GM12892 (cell line): Measurements from ENCODE around the gene TRMT2B.

Source experiments
- POLR2A ChIP-seq: IDR thresholded peaks from 2 replicates; pipeline ENCODE4 v1.6.1; 2011; ENCODE audit warnings: low read depth, low read length, control low read depth
- POLR2AphosphoS5 ChIP-seq: IDR thresholded peaks from 2 replicates; pipeline ENCODE4 v1.6.1; 2011; ENCODE audit warnings: low read depth, low read length, control low read depth

DNA sequence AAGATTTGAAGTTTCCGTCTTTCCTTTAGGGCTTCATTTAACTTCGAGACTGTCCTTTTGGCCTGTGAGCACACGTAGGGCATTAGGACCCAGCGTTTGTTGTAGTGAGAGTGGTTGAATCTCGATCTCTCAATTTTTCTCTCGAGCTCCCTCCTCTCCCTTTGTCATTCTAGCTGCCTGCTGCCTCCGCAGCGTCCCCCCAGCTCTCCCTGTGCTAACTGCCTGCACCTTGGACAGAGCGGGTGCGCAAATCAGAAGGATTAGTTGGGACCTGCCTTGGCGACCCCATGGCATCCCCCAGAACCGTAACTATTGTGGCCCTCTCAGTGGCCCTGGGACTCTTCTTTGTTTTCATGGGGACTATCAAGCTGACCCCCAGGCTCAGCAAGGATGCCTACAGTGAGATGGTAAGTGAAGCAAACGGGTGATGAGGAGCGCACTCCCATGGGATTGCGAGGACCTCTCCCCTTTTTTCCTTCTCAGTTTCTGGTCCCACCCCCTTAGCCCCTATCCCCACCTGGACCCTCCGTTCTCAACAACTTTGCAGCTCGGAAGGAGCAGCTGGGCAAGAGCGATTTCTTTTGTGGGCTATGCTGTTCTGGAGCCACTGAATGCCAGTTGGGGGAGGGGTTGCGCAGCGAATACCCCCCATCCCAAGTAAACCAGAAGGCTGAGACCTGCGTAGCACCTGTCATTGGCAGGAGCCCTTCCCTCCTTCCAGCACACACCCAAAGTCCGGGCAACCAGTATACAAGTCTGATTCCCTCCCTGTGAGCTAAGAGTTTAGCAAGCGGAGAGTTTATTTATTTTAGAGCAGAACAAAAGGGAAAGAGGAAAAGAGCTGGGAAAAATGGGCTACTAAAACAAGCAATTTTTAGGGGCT lies 27.0 kb upstream of the TRMT2B start, which contains the start of gene TMEM35A:
- TF ChIP-seq POLR2A (no peak), POLR2AphosphoS5 (no peak)
